Activated naive CD8-positive, alpha-beta T cell treated with anti-CD3 and anti-CD28 coated beads, Interleukin-2, amount 10 ng/mL, durations not matched to agents 7 days and 5 days (primary cell): Measurements from ENCODE around the gene FERD3L. TPM values are rescaled to one million over a fixed set of nuclear protein-coding genes. Genes with fewer than 3 reads are reported as not detected.

Experiments
- ATAC-seq: fragments of 150-1000 bp; cut with Tn5 transposase; one replicate; pipeline ENCODE4 v1.10.0; 2021; ENCODE audit warnings: low read depth, moderate library complexity
- POLR2A ChIA-PET: fragments of 350-600 bp; sonication (Branson Sonifier 250); formaldehyde crosslinking; loops from one replicate; lab custom pipeline; 2021; ENCODE audit warnings: antibody characterized with exemption; lab: Charles Lee
- DNase-seq: peaks from one replicate; pipeline ENCODE4 v3.0.0; 2021
- H3K27ac Mint-ChIP-seq: one replicate; pipeline ENCODE4 v1.8.0; 2022; ENCODE audit warnings: mild to moderate bottlenecking, mixed read lengths
- H3K27me3 Mint-ChIP-seq: one replicate; pipeline ENCODE4 v1.8.0; 2022; ENCODE audit warnings: mild to moderate bottlenecking, moderate library complexity, mixed read lengths
- H3K36me3 Mint-ChIP-seq: one replicate; pipeline ENCODE4 v1.8.0; 2021; ENCODE audit warnings: mild to moderate bottlenecking, mixed read lengths
- H3K4me1 Mint-ChIP-seq: one replicate; pipeline ENCODE4 v1.8.0; 2021; ENCODE audit warnings: mixed read lengths
- H3K4me3 Mint-ChIP-seq: one replicate; pipeline ENCODE4 v1.8.0; 2022; ENCODE audit warnings: mild to moderate bottlenecking, moderate library complexity, mixed read lengths
- H3K9me3 Mint-ChIP-seq: one replicate; pipeline ENCODE4 v1.8.0; 2021; ENCODE audit warnings: mixed read lengths
- total RNA-seq, 2 experiments: library from RNA; stranded (reverse); gene quantifications; one replicate each; pipeline ENCODE4 v1.2.3, GENCODE V29; 2021

FERD3L gene
- total RNA-seq, 2 experiments from 2014 or later = not detected

DNA sequence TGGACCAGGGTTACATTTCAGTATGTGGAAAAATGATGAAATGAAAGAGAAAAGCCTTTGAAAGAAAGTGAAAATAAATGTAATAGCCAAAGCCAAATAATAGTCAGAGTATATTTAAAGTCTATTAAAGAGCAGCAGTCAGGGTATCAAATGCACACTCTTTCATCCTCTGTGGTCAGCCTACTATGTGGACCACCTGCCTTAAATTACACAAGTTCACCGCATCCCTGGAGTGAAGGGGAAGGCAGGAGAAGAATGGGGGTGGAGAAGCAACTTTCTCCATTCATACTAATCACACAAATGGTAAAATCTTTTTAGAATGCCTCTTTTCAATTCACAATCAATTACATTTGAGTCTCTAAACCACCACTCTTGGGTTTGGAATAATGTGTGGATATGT, 43.7 kb downstream of the FERD3L start:
- ATAC-seq (no peak), DNase-seq (no peak)
- Mint-ChIP-seq H3K36me3 (no peaks in the 10 kb centered on the region), H3K9me3 (no peaks in the 10 kb centered on the region), H3K27ac (no peak overlapping the region), H3K4me3 (no peak overlapping the region), H3K4me1 (no peaks in the 10 kb centered on the region), H3K27me3 (peaks cover 22% of the 10 kb centered on the region)
- POLR2A ChIA-PET = no interaction called here

- no peaks in the 10 kb centered on the region for H3K9me3 Mint-ChIP-seq
- no peaks in the 10 kb centered on the region for H3K36me3 Mint-ChIP-seq
- peaks cover 7% of the 10 kb centered on the region for H3K27me3 Mint-ChIP-seq
- ATAC-seq = no peak
- DNase-seq = no peak
- H3K27ac Mint-ChIP-seq = no peak overlapping the region
- no peak overlapping the region for H3K4me3 Mint-ChIP-seq
- POLR2A ChIA-PET = no interaction called here
- H3K4me1 Mint-ChIP-seq = no peaks in the 10 kb centered on the region
Measured at GRCh38 chr7:19099924-19100323, 45.3 kb downstream of the FERD3L start.

- no peak for DNase-seq
- Mint-ChIP-seq H3K36me3 (no peaks in the 10 kb centered on the region), H3K27ac (no peak overlapping the region), H3K4me3 (no peak overlapping the region), H3K27me3 (peaks cover 1% of the 10 kb centered on the region), H3K4me1 (no peaks in the 10 kb centered on the region), H3K9me3 (no peaks in the 10 kb centered on the region)
- POLR2A ChIA-PET = no interaction called here
- ATAC-seq = no peak
Measured at GRCh38 chr7:19099194-19099593, 46.0 kb downstream of the FERD3L start.

DNA sequence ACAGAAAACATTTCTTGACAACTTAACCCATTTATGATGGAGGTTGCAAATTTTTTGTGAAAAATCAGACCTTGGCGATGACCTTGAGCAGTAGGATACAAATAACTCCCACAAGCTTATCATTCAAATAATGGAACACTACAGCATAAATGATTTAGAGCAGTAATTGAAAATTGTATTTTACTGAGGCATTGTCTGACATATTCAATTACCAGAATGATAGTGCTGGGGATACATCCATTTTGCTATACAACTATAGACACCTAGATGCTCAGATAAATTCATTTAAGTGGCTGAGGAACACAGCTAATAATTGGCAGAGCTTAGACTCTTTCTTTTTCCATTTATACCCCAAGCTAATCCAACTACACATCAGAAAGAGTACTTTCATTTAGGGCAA, 46.7 kb downstream of the FERD3L start:
- DNase-seq (no peak), ATAC-seq (no peak)
- Mint-ChIP-seq H3K4me1 (no peaks in the 10 kb centered on the region), H3K27ac (no peak overlapping the region), H3K9me3 (no peaks in the 10 kb centered on the region), H3K4me3 (no peak overlapping the region), H3K27me3 (no peaks in the 10 kb centered on the region), H3K36me3 (no peaks in the 10 kb centered on the region)
- POLR2A ChIA-PET = no interaction called here

DNA sequence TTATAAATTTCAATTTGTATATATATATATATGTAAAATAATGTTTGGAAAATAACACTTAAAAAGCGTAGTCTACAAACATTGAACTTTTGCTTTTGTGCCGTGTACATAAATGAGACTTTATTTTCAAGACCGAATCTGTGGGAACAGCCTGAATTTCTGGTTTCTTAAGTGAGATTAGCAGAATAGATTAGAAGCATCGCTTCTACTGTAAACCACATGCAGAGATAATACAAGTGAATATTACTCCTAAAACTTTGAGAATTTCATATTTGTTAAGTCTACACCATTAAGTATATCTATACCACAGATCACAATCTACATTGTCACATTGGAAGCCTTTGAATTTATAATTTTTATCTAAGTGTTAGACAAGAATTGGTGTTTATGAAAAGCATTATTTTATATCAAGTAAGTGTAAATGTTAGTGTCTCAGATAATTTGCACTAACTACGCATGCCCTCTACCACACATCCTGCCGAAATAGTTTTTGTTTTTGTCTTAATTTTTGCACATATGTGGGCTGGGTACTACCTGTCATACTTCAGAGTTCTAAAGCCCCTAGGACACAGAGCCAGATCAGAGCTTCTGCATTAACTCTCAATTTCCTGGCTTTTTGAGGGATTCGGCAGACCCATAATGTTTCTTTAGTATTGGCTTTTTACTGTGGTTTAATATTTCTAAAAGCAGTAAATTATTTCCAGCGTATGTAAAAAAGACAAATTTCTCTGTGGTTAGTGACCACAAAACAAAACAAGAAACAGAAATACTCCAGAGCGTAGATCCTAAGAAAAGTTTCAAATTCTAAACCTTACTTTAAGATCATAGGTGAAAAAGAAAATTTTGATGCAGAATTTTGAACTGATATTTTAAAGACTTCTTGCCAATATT, 47.8 kb downstream of the FERD3L start:
- no peaks in the 10 kb centered on the region for H3K36me3 Mint-ChIP-seq
- DNase-seq (no peak), ATAC-seq (no peak)
- H3K9me3 Mint-ChIP-seq = no peaks in the 10 kb centered on the region
- no peaks in the 10 kb centered on the region for H3K4me1 Mint-ChIP-seq
- H3K27me3 Mint-ChIP-seq = no peaks in the 10 kb centered on the region
- POLR2A ChIA-PET = no interaction called here
- H3K27ac Mint-ChIP-seq = no peak overlapping the region
- no peak overlapping the region for H3K4me3 Mint-ChIP-seq

DNA sequence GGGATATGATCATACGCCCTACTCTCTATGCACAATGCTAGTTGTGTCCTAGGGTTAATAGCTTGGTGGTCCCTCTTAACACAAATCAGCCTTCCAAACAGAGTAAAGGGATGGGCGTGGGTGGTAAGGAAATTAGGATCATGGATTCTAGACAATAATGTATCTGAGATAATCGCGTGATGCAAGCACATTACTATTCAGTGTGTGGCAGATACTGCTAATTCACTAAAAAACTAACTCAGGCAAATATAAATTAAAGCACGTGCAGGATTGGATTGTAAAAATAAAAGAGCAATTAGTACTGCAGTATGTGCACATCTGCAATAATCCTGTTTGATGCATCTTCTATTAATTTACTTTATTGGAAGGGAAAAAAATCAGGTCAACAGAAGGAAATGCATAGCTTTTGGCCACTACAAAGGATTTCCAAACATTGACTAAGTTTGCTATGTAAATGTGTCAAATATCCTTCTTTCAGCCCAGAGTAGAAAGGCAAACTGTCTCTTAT, 49.8 kb downstream of the FERD3L start:
- DNase-seq (no peak), ATAC-seq (no peak)
- no peaks in the 10 kb centered on the region for H3K27me3 Mint-ChIP-seq
- no peak overlapping the region for H3K4me3 Mint-ChIP-seq
- H3K9me3 Mint-ChIP-seq = no peaks in the 10 kb centered on the region
- H3K4me1 Mint-ChIP-seq = no peaks in the 10 kb centered on the region
- H3K36me3 Mint-ChIP-seq = no peaks in the 10 kb centered on the region
- H3K27ac Mint-ChIP-seq = no peak overlapping the region
- POLR2A ChIA-PET = no interaction called here

Other genes with a start within 250 kb of the FERD3L start
- gene TWIST1, start 27.8 kb downstream of the FERD3L start, total RNA-seq = not detected